OCI-LY7 (cell line): ENCODE results near the gene ALDH1A3.

Source experiments
- EZH2phosphoT487 ChIP-seq: fragments of 200-600 bp; sonication (generic); IDR thresholded peaks from 2 replicates; pipeline ENCODE4 v1.6.1; 2018; ENCODE audit warnings: low read depth, borderline replicate concordance, mild to moderate bottlenecking, mixed run types, antibody characterized with exemption, low read length, moderate library complexity, mixed read lengths
- TF ChIP-seq, protein P1 (sequence below): fragments of 200-600 bp; sonication (generic); conservative IDR thresholded peaks from 2 replicates; pipeline ENCODE4 v1.5.1; 2014; ENCODE audit warnings: mild to moderate bottlenecking, antibody characterized with exemption, low read length, moderate library complexity, mixed read lengths

DNA sequence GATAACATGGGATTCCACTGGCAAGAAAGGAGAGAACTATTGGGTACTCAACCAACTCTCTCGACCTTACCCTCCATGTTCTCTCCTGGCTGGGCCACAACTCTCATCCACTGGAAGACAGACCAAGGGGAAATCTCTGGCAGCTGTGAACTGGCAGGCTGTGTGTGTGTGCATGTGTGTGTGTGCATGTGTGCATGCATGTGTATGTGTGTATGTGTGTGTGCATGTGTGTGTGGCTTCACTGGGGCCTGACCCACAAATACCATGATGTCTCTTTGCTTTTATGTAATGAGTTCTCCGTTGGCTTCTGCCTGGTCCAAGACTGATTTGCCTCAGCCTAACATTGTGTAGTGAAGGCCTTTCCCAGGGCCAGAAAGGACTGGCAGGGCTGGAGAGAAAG, 4.1 kb upstream of the ALDH1A3 start:
- TF ChIP-seq, protein P1, sequence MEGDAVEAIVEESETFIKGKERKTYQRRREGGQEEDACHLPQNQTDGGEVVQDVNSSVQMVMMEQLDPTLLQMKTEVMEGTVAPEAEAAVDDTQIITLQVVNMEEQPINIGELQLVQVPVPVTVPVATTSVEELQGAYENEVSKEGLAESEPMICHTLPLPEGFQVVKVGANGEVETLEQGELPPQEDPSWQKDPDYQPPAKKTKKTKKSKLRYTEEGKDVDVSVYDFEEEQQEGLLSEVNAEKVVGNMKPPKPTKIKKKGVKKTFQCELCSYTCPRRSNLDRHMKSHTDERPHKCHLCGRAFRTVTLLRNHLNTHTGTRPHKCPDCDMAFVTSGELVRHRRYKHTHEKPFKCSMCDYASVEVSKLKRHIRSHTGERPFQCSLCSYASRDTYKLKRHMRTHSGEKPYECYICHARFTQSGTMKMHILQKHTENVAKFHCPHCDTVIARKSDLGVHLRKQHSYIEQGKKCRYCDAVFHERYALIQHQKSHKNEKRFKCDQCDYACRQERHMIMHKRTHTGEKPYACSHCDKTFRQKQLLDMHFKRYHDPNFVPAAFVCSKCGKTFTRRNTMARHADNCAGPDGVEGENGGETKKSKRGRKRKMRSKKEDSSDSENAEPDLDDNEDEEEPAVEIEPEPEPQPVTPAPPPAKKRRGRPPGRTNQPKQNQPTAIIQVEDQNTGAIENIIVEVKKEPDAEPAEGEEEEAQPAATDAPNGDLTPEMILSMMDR, result no peak
- no peak for TF ChIP-seq EZH2phosphoT487
